Pancreas (tissue), 10 donors: Measurements from ENCODE around the gene NISCH. TPM values are rescaled to one million over a fixed set of nuclear protein-coding genes. Genes with fewer than 3 reads are reported as not detected.

ENCODE experiments used
- ATAC-seq, 4 donors: fragments of 200-7000 bp; cut with Tn5 transposase; one replicate each; pipeline versions ENCODE4 v1.8.0 to v1.9.1; 2020; ENCODE audit warnings: mild to moderate bottlenecking in 4 of 4, moderate library complexity in 4 of 4
- DNase-seq, 6 donors: peaks; one replicate each; pipeline ENCODE4 v3.0.0-alpha.2; 2020
- FAIRE-seq: peaks from 2 replicates; lab custom pipeline; 2012; peaks lifted over from hg19 to GRCh38; lab: Jason Lieb, UNC
- H3K27ac ChIP-seq, 4 donors: fragments of 200-600 bp; sonication (generic); 1 replicate in 3 of 4; 2 replicates in 1 of 4; pipeline versions ENCODE4 v1.5.0 to v1.8.0; 2020
- H3K27me3 ChIP-seq, 4 donors: fragments of 200-600 bp; one replicate each; pipeline ENCODE4 v1.8.0; 2021
- H3K36me3 ChIP-seq, 3 donors: fragments of 200-600 bp; sonication (generic) in 1 of 3; one replicate each; pipeline versions ENCODE4 v1.5.0 to v1.8.0; 2020 to 2021
- H3K4me1 ChIP-seq, 3 donors: fragments of 200-600 bp; one replicate each; pipeline ENCODE4 v1.8.0; 2021
- H3K4me3 ChIP-seq, 4 donors: fragments of 200-600 bp; sonication (generic) in 2 of 4; one replicate each; pipeline versions ENCODE4 v1.5.0 to v1.8.0; 2020 to 2021
- H3K9me3 ChIP-seq, 4 donors: fragments of 200-600 bp; one replicate each; pipeline ENCODE4 v1.8.0; 2021
- WGBS, 2 donors: extraction: QIAGEN DNeasy Blood & Tissue Kit; methylation state at CpG; one replicate each; pipeline ENCODE4 v1.1.7; 2013; 5-methylcytosine and 5-hydroxymethylcytosine counted together
- intact Hi-C, 3 donors: fragments of 100-400 bp; cut with DNase I; formaldehyde crosslinking; loops; one replicate each; pipeline versions ENCODE4 v1.11.1 to v1.14.2; 2022
- polyA plus RNA-seq, 2 donors: library from polyadenylated mRNA; stranded (reverse); fragments of 200-250 nt; gene quantifications; one replicate each; pipeline ENCODE4 v1.2.3, GENCODE V29; 2013
- total RNA-seq, 6 donors: library from RNA; stranded (reverse); fragmentation: NEBNext Ultra II Directional in 4 of 6; extraction: Animal tissue kit (Norgen Biotek cat#: 25700) in 4 of 6; gene quantifications; one replicate each; pipeline versions ENCODE4 v1.2.1 to v1.2.4, GENCODE V29; 2021 to 2023
- TF ChIP-seq, protein P1 (sequence below), 4 donors: fragments of 200-600 bp; sonication (generic) in 3 of 4; IDR thresholded peaks; one replicate each; pipeline versions ENCODE4 v1.5.0 to v1.8.0; 2021; ENCODE audit warnings: antibody characterized with exemption in 4 of 4
- donor health status: healthy with polysubstance abuse.
- donor health status: DM: no; HTN: no; CAD: no; lungs with moderate emphysema.
- donor health status: DM: no; HTN: no; CAD: no.
- donor health status: control.
- donor health status: control.
- donor health status: Bipolar disorder and iron deficiency.
- donor health status: DM: yes; HTN: yes; CAD: no.
- donor health status: DM: no; HTN: no; CAD: no.
- donor health status: DM: no; HTN: no; CAD: no.
- donor health status: DM: yes; HTN: yes; CAD: no.

The NISCH gene
- total and polyA plus RNA-seq, 8 donors, result 24.4 to 109 (median 37.6) TPM

- no peak overlapping the region for H3K27ac ChIP-seq
- no peaks in the 10 kb centered on the region for H3K9me3 ChIP-seq
- H3K4me1 ChIP-seq, result no peaks in the 10 kb centered on the region
- intact Hi-C loops, result no loop called here
- FAIRE-seq (no peak), ATAC-seq (no peak), DNase-seq (peak in 1 of 6 donors; percentile 17)
- 90 to 91% methylated on average over 19 to 20 of the region's 20 CpGs for WGBS, 2 donors
- H3K36me3 ChIP-seq, result no peaks in the 10 kb centered on the region
- TF ChIP-seq, protein P1, sequence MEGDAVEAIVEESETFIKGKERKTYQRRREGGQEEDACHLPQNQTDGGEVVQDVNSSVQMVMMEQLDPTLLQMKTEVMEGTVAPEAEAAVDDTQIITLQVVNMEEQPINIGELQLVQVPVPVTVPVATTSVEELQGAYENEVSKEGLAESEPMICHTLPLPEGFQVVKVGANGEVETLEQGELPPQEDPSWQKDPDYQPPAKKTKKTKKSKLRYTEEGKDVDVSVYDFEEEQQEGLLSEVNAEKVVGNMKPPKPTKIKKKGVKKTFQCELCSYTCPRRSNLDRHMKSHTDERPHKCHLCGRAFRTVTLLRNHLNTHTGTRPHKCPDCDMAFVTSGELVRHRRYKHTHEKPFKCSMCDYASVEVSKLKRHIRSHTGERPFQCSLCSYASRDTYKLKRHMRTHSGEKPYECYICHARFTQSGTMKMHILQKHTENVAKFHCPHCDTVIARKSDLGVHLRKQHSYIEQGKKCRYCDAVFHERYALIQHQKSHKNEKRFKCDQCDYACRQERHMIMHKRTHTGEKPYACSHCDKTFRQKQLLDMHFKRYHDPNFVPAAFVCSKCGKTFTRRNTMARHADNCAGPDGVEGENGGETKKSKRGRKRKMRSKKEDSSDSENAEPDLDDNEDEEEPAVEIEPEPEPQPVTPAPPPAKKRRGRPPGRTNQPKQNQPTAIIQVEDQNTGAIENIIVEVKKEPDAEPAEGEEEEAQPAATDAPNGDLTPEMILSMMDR (IDR thresholded peaks at IDR 0.05), result no peak
- H3K4me3 ChIP-seq, result no peak overlapping the region
- no peaks in the 10 kb centered on the region for H3K27me3 ChIP-seq
These were observed 65.5 kb downstream of the NISCH start for GRCh38 chr3:52520716-52521487.

DNA sequence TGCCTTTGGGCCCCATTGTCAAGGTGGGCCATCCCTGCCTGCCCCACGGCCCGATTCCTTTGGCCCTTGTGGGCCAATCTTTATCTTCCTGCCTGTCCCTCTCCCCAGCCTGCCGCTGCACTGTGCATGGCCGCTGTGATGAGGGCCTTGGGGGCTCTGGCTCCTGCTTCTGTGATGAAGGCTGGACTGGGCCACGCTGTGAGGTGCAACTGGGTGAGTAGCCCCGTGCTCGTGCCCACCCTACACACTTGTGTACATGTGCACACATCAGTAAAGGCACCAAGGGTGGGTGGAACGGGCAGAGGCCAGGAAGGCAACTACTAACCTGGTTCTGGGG is 66.1 kb downstream of the NISCH start:
- no peak for ATAC-seq

DNA sequence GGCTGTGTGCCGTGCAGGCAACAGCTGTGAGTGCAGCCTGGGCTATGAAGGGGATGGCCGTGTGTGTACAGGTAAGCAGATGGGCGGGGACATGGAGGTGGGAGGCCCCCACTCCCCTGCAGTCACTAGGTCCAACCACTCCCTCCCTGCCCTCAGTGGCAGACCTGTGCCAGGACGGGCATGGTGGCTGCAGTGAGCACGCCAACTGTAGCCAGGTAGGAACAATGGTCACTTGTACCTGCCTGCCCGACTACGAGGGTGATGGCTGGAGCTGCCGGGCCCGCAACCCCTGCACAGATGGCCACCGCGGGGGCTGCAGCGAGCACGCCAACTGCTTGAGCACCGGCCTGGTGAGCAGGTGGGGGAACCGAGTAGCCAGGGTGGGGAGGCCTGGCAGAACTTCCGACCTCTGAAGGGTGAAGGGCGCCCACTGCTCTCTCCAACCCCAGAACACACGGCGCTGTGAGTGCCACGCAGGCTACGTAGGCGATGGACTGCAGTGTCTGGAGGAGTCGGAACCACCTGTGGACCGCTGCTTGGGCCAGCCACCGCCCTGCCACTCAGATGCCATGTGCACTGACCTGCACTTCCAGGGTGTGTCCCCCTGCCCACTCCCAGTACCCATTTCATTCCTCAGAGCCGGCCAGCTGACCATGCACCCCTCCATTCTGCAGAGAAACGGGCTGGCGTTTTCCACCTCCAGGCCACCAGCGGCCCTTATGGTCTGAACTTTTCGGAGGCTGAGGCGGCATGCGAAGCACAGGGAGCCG is 66.7 kb downstream of the NISCH start:
- intact Hi-C loops, result no loop called here
- Histone ChIP-seq H3K4me1 (no peaks in the 10 kb centered on the region), H3K9me3 (no peaks in the 10 kb centered on the region), H3K36me3 (no peaks in the 10 kb centered on the region), H3K27me3 (no peaks in the 10 kb centered on the region), H3K27ac (no peak overlapping the region), H3K4me3 (no peak overlapping the region)
- FAIRE-seq (no peak), ATAC-seq (no peak), DNase-seq (peak in 3 of 6 donors; percentile 11 to 54 (median 40))
- TF ChIP-seq, protein P1 (IDR thresholded peaks at IDR 0.05), result no peak
- WGBS, 2 donors, result 94 to 95% methylated on average over 33 of the region's 33 CpGs

More for the DNA sequence above, 66.1 kb downstream of the NISCH start:
- Histone ChIP-seq H3K4me1 (no peaks in the 10 kb centered on the region), H3K4me3 (no peak overlapping the region), H3K36me3 (no peaks in the 10 kb centered on the region), H3K27me3 (no peaks in the 10 kb centered on the region), H3K27ac (no peak overlapping the region), H3K9me3 (no peaks in the 10 kb centered on the region)
- FAIRE-seq, result no peak
- 87 to 93% methylated on average over 8 of the region's 8 CpGs for WGBS, 2 donors
- intact Hi-C loops, result no loop called here
- peak in 2 of 6 donors; percentile 12 to 64 for DNase-seq
- TF ChIP-seq, protein P1 (IDR thresholded peaks at IDR 0.05), result no peak

GRCh38 chr3:52522651-52523251 is 67.3 kb downstream of the NISCH start:
- intact Hi-C loops, result no loop called here
- no peak overlapping the region for H3K4me3 ChIP-seq
- ATAC-seq (no peak), DNase-seq (peak in 2 of 6 donors; percentile 10 to 41), FAIRE-seq (no peak)
- H3K9me3 ChIP-seq, result no peaks in the 10 kb centered on the region
- H3K4me1 ChIP-seq, result no peaks in the 10 kb centered on the region
- no peaks in the 10 kb centered on the region for H3K27me3 ChIP-seq
- no peaks in the 10 kb centered on the region for H3K36me3 ChIP-seq
- TF ChIP-seq, protein P1 (IDR thresholded peaks at IDR 0.05), result no peak
- WGBS, 2 donors, result 89 to 93% methylated on average over 14 of the region's 14 CpGs
- no peak overlapping the region for H3K27ac ChIP-seq
